ENCODE measurements around the gene PHGDH. TPM values are rescaled to one million over a fixed set of nuclear protein-coding genes. Genes with fewer than 3 reads are reported as not detected.
A peak's percentile ranks its signal among the peaks of the same experiment; 100 is the strongest.

Gene PHGDH
- total and polyA plus RNA-seq, 2 donors from 2014 or later: 71.9 to 126 TPM

DNA sequence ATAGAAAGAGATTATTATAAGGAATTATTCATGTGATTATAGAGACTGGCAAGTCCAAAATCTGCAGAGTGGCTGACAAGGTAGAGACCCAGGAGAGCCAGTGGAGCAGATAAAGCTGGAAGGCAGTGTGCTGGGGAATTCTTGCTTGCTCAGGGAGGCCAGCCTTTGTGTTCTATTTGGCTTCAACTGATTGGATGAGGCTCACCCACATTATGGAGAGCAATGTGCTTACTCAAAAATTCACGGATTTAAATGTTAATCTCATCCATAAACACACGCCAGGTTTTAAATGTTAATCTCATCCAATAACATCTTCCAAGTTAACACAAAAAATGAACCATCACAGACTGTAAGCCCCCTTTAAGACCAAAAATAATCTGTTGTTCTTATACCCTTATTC lies 30.2 kb upstream of the PHGDH start:
- Histone ChIP-seq H3K27me3 (ENCODE audit: control insufficient read depth, insufficient read depth, low read length) (no peaks in the 10 kb centered on the region), H3K27ac (ENCODE audit: low read depth in 2 of 2, low read length in 2 of 2) (no peak overlapping the region), H3K9me3 (ENCODE audit: control insufficient read depth in 2 of 3, insufficient read depth in 1 of 3, low read length in 3 of 3) (no peaks in the 10 kb centered on the region), H3K4me3 (ENCODE audit: low read length in 3 of 3) (no peak overlapping the region), H3K36me3 (ENCODE audit: control insufficient read depth in 2 of 3, insufficient read depth in 3 of 3, low read length in 3 of 3) (no peaks in the 10 kb centered on the region), H3K9ac (ENCODE audit: low read length in 3 of 3) (no peak overlapping the region), H3K4me1 (ENCODE audit: control insufficient read depth in 2 of 3, insufficient read depth in 2 of 3, low read depth in 1 of 3, low read length in 3 of 3) (no peaks in the 10 kb centered on the region)
- TF ChIP-seq, protein P1, sequence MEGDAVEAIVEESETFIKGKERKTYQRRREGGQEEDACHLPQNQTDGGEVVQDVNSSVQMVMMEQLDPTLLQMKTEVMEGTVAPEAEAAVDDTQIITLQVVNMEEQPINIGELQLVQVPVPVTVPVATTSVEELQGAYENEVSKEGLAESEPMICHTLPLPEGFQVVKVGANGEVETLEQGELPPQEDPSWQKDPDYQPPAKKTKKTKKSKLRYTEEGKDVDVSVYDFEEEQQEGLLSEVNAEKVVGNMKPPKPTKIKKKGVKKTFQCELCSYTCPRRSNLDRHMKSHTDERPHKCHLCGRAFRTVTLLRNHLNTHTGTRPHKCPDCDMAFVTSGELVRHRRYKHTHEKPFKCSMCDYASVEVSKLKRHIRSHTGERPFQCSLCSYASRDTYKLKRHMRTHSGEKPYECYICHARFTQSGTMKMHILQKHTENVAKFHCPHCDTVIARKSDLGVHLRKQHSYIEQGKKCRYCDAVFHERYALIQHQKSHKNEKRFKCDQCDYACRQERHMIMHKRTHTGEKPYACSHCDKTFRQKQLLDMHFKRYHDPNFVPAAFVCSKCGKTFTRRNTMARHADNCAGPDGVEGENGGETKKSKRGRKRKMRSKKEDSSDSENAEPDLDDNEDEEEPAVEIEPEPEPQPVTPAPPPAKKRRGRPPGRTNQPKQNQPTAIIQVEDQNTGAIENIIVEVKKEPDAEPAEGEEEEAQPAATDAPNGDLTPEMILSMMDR (IDR thresholded peaks at IDR 0.05; ENCODE audit: borderline replicate concordance, extremely low read depth, insufficient read depth): no peak
- DNase-seq (no peak), FAIRE-seq (no peak)
- intact Hi-C loops (cut with DNase I): no loop called here

DNA sequence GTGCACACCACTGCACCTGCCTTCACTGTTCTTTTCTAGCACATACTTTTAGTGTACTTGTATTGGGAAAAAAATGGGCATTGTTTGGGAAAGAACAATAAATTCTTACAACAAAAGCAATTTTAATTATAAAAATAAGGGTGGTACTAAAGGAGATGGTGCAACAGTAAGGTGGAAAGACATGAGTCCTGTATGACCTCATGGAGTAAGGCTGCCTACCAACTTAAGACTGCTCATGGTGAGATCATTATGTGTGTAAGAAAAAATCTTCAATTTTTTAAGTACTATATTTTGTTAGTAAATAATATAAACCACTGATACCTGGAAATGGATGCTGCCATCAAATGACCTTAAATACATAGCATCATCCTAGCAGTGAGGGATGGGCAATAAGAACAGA lies 29.6 kb upstream of the PHGDH start:
- H3K36me3 ChIP-seq (ENCODE audit: control insufficient read depth in 2 of 3, insufficient read depth in 3 of 3, low read length in 3 of 3): no peaks in the 10 kb centered on the region
- no peak overlapping the region for H3K4me3 ChIP-seq (ENCODE audit: low read length in 3 of 3)
- no peaks in the 10 kb centered on the region for H3K27me3 ChIP-seq (ENCODE audit: control insufficient read depth, insufficient read depth, low read length)
- no peaks in the 10 kb centered on the region for H3K4me1 ChIP-seq (ENCODE audit: control insufficient read depth in 2 of 3, insufficient read depth in 2 of 3, low read depth in 1 of 3, low read length in 3 of 3)
- H3K27ac ChIP-seq (ENCODE audit: low read depth in 2 of 2, low read length in 2 of 2): no peak overlapping the region
- no peak for FAIRE-seq
- intact Hi-C loops (cut with DNase I): no loop called here
- H3K9ac ChIP-seq (ENCODE audit: low read length in 3 of 3): no peak overlapping the region
- DNase-seq: no peak
- H3K9me3 ChIP-seq (ENCODE audit: control insufficient read depth in 2 of 3, insufficient read depth in 1 of 3, low read length in 3 of 3): no peaks in the 10 kb centered on the region
- TF ChIP-seq, protein P1 (IDR thresholded peaks at IDR 0.05; ENCODE audit: borderline replicate concordance, extremely low read depth, insufficient read depth): no peak

DNA sequence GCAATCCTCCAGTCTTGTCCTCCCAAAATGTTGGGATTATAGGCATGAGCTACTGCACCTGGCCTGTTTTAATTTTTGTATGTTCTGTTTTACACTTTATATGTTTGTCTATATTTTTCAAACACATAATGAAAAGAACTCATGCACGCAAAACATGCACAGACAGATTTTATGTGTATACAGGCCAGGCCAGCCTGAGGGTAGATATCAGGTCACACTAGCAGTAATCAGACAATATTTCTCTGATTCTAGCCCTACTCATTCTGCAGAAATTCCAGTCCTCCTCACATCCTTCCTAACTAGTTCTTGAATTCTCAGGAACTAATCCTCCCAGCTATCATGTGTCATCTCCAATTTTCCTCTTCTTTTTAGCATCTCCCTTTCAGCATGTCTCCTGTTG lies 27.8 kb upstream of the PHGDH start:
- FAIRE-seq: no peak
- Histone ChIP-seq H3K4me3 (ENCODE audit: low read length in 3 of 3) (no peak overlapping the region), H3K36me3 (ENCODE audit: control insufficient read depth in 2 of 3, insufficient read depth in 3 of 3, low read length in 3 of 3) (no peaks in the 10 kb centered on the region), H3K9ac (ENCODE audit: low read length in 3 of 3) (no peak overlapping the region), H3K27ac (ENCODE audit: low read depth in 2 of 2, low read length in 2 of 2) (no peak overlapping the region), H3K9me3 (ENCODE audit: control insufficient read depth in 2 of 3, insufficient read depth in 1 of 3, low read length in 3 of 3) (no peaks in the 10 kb centered on the region), H3K27me3 (ENCODE audit: control insufficient read depth, insufficient read depth, low read length) (no peaks in the 10 kb centered on the region), H3K4me1 (ENCODE audit: control insufficient read depth in 2 of 3, insufficient read depth in 2 of 3, low read depth in 1 of 3, low read length in 3 of 3) (no peaks in the 10 kb centered on the region)
- TF ChIP-seq, protein P1 (IDR thresholded peaks at IDR 0.05; ENCODE audit: borderline replicate concordance, extremely low read depth, insufficient read depth): no peak
- intact Hi-C loops (cut with DNase I): no loop called here
- no peak for DNase-seq

DNA sequence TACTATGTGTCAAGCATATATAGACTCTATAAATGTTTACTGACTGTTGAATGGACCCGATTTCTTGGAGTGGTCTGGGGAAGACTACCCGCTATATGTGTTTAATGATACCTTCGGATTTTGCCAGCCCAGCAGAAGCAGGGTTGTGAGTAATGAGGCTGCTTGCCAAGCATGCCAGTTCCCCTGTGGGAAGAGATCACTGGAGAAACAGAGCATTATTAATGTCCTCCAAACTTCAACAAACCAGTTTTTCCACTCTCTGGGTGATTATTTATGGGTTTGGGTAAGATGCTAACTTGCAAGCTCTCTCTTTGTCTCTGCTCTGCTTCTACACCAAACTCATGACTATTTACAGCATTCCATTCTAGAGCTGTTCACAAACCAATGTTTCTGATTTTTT lies 25.1 kb upstream of the PHGDH start:
- intact Hi-C loops (cut with DNase I): no loop called here
- TF ChIP-seq, protein P1 (IDR thresholded peaks at IDR 0.05; ENCODE audit: borderline replicate concordance, extremely low read depth, insufficient read depth): no peak
- Histone ChIP-seq H3K9me3 (ENCODE audit: control insufficient read depth in 2 of 3, insufficient read depth in 1 of 3, low read length in 3 of 3) (no peaks in the 10 kb centered on the region), H3K36me3 (ENCODE audit: control insufficient read depth in 2 of 3, insufficient read depth in 3 of 3, low read length in 3 of 3) (no peaks in the 10 kb centered on the region), H3K4me3 (ENCODE audit: low read length in 3 of 3) (no peak overlapping the region), H3K27me3 (ENCODE audit: control insufficient read depth, insufficient read depth, low read length) (no peaks in the 10 kb centered on the region), H3K27ac (ENCODE audit: low read depth in 2 of 2, low read length in 2 of 2) (no peak overlapping the region), H3K4me1 (ENCODE audit: control insufficient read depth in 2 of 3, insufficient read depth in 2 of 3, low read depth in 1 of 3, low read length in 3 of 3) (no peaks in the 10 kb centered on the region), H3K9ac (ENCODE audit: low read length in 3 of 3) (no peak overlapping the region)
- DNase-seq: peak in 2 of 5 donors; percentile 56 to 60
- no peak for FAIRE-seq

Measured in kidney (tissue), 14 donors.